Adrenal gland (tissue), 5 donors: ENCODE results near the gene CLASP1.

ENCODE experiments used
- POLR2A ChIP-seq, 2 donors: fragments of 450-650 bp; IDR thresholded peaks; one replicate each; pipeline ENCODE4 v1.6.1; 2017; ENCODE audit warnings: antibody characterized with exemption in 2 of 2, mild to moderate bottlenecking in 2 of 2, moderate library complexity in 1 of 2
- TF ChIP-seq, protein P1 (sequence below), 6 experiments: fragments of 450-650 bp in 4 of 6; fragments of 200-600 bp in 2 of 6; sonication (generic) in 1 of 6; IDR thresholded peaks; 1 replicate in 5 of 6; 2 replicates in 1 of 6; pipeline versions ENCODE4 v1.5.1 to v1.8.0; 2016 to 2021; ENCODE audit warnings: antibody characterized with exemption in 6 of 6, mild to moderate bottlenecking in 2 of 6, moderate library complexity in 1 of 6
- donor health status: DM: no; HTN: no; CAD: no.

DNA sequence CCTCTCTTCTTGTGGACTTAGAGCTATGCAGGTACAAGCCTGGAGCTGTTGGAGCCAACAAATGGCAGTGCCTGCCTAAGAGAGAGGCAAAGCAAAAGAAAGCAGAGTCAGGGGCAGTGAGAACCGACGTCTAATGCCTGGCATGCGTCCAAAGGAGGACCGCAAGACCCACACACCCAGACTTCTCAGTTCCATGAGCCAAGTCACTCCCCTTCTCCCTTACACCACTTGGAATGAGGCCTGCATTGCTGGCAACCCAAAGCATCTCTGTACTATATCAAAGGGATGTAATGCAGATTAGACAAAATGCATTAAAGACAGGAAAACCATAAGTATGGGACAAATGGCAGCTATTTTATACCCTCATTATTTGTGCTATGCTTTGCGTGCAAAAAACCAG is 168.4 kb downstream of the CLASP1 start:
- TF ChIP-seq POLR2A (IDR thresholded peaks at IDR 0.05): no peak
- TF ChIP-seq, protein P1, sequence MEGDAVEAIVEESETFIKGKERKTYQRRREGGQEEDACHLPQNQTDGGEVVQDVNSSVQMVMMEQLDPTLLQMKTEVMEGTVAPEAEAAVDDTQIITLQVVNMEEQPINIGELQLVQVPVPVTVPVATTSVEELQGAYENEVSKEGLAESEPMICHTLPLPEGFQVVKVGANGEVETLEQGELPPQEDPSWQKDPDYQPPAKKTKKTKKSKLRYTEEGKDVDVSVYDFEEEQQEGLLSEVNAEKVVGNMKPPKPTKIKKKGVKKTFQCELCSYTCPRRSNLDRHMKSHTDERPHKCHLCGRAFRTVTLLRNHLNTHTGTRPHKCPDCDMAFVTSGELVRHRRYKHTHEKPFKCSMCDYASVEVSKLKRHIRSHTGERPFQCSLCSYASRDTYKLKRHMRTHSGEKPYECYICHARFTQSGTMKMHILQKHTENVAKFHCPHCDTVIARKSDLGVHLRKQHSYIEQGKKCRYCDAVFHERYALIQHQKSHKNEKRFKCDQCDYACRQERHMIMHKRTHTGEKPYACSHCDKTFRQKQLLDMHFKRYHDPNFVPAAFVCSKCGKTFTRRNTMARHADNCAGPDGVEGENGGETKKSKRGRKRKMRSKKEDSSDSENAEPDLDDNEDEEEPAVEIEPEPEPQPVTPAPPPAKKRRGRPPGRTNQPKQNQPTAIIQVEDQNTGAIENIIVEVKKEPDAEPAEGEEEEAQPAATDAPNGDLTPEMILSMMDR (IDR thresholded peaks at IDR 0.05): no peak
